Measurements from ENCODE around the gene PDHX. TPM values are rescaled to one million over a fixed set of nuclear protein-coding genes. Genes with fewer than 3 reads are reported as not detected.
"Not testable (repeated sequence)": the region's sequence is repeated elsewhere in the genome, so short reads cannot be mapped to it uniquely, and the experiment has no call there.

Gene PDHX
- total and polyA plus RNA-seq, 10 donors, result 9.2 to 32.9 (median 23.7) TPM

DNA sequence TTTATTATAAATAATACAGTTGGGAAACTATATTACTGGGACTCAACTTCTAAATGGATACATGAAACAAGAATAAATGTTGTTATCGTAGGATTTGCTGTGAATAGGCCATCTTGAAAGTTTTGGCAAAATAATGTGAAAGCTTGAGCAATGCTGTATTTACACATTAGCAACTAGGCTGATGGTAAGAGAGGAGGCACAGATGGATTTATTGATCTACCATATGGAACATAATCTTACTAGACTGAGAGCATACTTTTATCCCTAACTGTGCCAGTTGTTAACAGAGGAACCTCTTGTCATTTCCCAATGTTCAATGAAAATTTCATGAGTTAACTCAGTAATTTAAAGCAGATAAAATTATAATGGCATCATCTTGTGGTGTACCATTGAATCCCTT, 23.0 kb upstream of the PDHX start:
- TF ChIP-seq, protein P1, sequence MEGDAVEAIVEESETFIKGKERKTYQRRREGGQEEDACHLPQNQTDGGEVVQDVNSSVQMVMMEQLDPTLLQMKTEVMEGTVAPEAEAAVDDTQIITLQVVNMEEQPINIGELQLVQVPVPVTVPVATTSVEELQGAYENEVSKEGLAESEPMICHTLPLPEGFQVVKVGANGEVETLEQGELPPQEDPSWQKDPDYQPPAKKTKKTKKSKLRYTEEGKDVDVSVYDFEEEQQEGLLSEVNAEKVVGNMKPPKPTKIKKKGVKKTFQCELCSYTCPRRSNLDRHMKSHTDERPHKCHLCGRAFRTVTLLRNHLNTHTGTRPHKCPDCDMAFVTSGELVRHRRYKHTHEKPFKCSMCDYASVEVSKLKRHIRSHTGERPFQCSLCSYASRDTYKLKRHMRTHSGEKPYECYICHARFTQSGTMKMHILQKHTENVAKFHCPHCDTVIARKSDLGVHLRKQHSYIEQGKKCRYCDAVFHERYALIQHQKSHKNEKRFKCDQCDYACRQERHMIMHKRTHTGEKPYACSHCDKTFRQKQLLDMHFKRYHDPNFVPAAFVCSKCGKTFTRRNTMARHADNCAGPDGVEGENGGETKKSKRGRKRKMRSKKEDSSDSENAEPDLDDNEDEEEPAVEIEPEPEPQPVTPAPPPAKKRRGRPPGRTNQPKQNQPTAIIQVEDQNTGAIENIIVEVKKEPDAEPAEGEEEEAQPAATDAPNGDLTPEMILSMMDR (IDR thresholded peaks at IDR 0.05 in 8 of 11, conservative IDR thresholded peaks at IDR 0.05 in 3 of 11), result no peak
- no peak for TF ChIP-seq POLR2AphosphoS5 (IDR thresholded peaks at IDR 0.05)
- no peak for TF ChIP-seq POLR2A (IDR thresholded peaks at IDR 0.05)
- no peak for DNase-seq
- Histone ChIP-seq H3K36me3 (peaks cover 0 to 30% (median 2%) of the 10 kb centered on the region in 6 donors), H3K27me3 (replicated peaks in 1 of 7) (no peaks in the 10 kb centered on the region), H3K27ac (no peak overlapping the region), H3K4me1 (no peaks in the 10 kb centered on the region), H3K4me3 (no peak overlapping the region), H3K9me3 (peaks cover 0 to 26% (median 23%) of the 10 kb centered on the region in 8 donors)
- intact Hi-C loops (cut with DNase I; ENCODE audit: low total_unique reads), result loop anchor here (5.0 kb wide), 1 partner anchor 306 kb away; no protein-coding TSS in a partner anchor
- WGBS, 5 donors, result 93 to 100% (median 98%) methylated on average over 1 of the region's 1 CpG

DNA sequence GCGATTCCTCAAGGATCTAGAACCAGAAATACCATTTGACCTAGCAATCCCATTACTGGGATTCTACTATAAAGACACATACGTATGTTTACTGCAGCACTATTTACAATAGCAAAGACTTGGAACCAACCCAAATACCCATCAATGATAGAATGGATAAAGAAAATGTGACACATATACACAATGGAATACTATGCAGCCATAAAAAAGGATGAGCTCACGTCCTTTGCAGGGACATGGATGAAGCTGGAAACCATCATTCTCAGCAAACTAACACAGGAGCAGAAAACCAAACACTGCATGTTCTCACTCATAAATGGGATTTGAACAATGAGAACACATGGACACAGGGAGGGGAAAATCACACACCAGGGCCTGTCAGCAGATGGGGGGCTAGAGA, 20.2 kb upstream of the PDHX start:
- H3K27me3 ChIP-seq (replicated peaks in 1 of 7); intact Hi-C loops (cut with DNase I; ENCODE audit: low total_unique reads); H3K27ac ChIP-seq; H3K4me1 ChIP-seq; H3K4me3 ChIP-seq; DNase-seq: not testable (repeated sequence)
- Histone ChIP-seq H3K9me3 (peaks cover 14 to 53% (median 51%) of the 10 kb centered on the region in 8 donors), H3K36me3 (peaks cover 0 to 44% (median 0%) of the 10 kb centered on the region in 6 donors)
- WGBS, 5 donors, result 91 to 96% (median 94%) methylated on average over 3 of the region's 3 CpGs

DNA sequence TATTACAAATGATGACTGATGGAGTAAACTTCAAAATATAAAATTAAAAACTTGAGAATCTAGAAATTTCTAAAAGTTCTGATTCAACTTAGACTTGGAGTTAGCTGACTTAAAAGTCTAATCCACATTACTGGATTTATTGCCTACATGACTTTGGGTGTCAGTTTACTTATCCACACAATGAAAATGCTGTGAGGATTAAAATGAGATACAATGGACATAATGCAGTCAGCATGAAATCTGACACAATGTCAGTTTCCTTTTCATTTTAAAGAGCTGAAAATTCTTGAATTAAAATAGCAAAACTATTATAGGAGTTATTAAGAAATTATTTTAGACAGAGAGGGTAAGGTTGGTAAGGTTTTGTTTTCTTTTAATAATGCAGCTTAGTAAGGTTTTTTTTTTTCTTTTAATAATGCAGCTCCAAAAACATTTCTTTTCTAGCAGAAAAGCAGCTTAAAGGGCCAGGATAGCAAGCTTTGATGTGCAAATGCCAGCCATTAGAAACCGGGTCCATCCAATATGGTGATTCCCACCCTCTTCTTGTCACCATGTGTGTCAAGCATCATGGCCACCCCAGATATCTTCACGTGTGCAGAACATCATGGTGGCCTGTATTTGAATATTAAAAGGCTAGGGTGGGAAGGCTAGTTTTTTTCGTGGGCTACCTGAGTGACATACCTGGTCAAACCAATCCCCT, 19.1 kb upstream of the PDHX start:
- DNase-seq, result no peak
- H3K36me3 ChIP-seq, result peaks cover 0 to 48% (median 0%) of the 10 kb centered on the region in 6 donors
- no peak overlapping the region for H3K27ac ChIP-seq
- H3K4me3 ChIP-seq, result no peak overlapping the region
- intact Hi-C loops (cut with DNase I; ENCODE audit: low total_unique reads), result no loop called here
- H3K4me1 ChIP-seq, result no peaks in the 10 kb centered on the region
- peaks cover 14 to 65% (median 63%) of the 10 kb centered on the region in 8 donors for H3K9me3 ChIP-seq
- no peaks in the 10 kb centered on the region for H3K27me3 ChIP-seq (replicated peaks in 1 of 7)
- TF ChIP-seq, protein P1 (IDR thresholded peaks at IDR 0.05 in 8 of 11, conservative IDR thresholded peaks at IDR 0.05 in 3 of 11), result no peak
- 94 to 97% (median 95%) methylated on average over 3 of the region's 3 CpGs for WGBS, 5 donors

DNA sequence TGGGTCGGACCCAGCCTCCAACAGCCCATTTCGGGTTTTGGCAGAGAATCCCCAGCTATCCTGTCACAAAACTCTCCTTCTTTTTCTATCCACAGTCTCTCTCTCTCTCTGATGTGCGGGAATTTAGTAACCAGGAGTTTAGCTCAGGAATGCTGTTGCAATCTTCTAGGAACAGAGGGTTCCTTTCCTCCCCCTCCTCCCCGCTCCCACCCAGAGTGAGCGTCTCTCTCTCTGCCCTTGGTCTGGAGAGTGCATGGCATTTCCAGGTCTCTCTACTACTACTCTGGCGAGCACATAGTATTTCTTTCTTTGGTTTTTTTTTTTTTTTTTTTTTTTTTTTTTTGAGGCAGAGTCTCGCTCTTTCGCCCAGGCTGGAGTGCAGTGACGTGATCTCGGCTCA, 17.9 kb upstream of the PDHX start:
- DNase-seq, result no peak
- peaks cover 0 to 58% (median 2%) of the 10 kb centered on the region in 6 donors for H3K36me3 ChIP-seq
- no peaks in the 10 kb centered on the region for H3K4me1 ChIP-seq
- H3K9me3 ChIP-seq, result peaks cover 14 to 76% (median 74%) of the 10 kb centered on the region in 8 donors
- WGBS, 5 donors, result 95 to 98% (median 96%) methylated on average over 6 to 10 of the region's 10 CpGs
- intact Hi-C loops (cut with DNase I; ENCODE audit: low total_unique reads), result no loop called here
- H3K4me3 ChIP-seq, result no peak overlapping the region
- no peak for TF ChIP-seq POLR2AphosphoS5 (IDR thresholded peaks at IDR 0.05)
- TF ChIP-seq, protein P1 (IDR thresholded peaks at IDR 0.05 in 8 of 11, conservative IDR thresholded peaks at IDR 0.05 in 3 of 11), result no peak
- no peak for TF ChIP-seq POLR2A (IDR thresholded peaks at IDR 0.05)
- no peak overlapping the region for H3K27ac ChIP-seq
- H3K27me3 ChIP-seq (replicated peaks in 1 of 7), result no peaks in the 10 kb centered on the region
